Endometrial microvascular endothelial cells (primary cell): Measurements from ENCODE around the gene RNF224. TPM values are rescaled to one million over a fixed set of nuclear protein-coding genes. Genes with fewer than 3 reads are reported as not detected.

Source experiments
- in situ Hi-C: cut with HindIII; loops from 2 replicates; pipeline ENCODE4 v1.10.0; 2017; ENCODE audit warnings: low sequenced_read_pairs, low pct_unique_long_range_greater_than_20kb; ENCODE audit errors: inconsistent ontology term
- total RNA-seq: library from RNA; depleted of rRNA; stranded (reverse); fragments of >200 nt; gene quantifications from one replicate; pipeline ENCODE4 v1.2.3, GENCODE V29; 2015; ENCODE audit errors: inconsistent ontology term

The RNF224 gene
- total RNA-seq, 1 donor from 2014 or later: not detected

- in situ Hi-C loops: no loop called here
These were observed 36.1 kb upstream of the RNF224 start for GRCh38 chr9:137191245-137191644.

GRCh38 chr9:137191691-137192447, 35.4 kb upstream of the RNF224 start:
- in situ Hi-C loops: no loop called here

- in situ Hi-C loops: no loop called here
These were observed 34.9 kb upstream of the RNF224 start for GRCh38 chr9:137192448-137192780.

- in situ Hi-C loops: no loop called here
These were observed 34.4 kb upstream of the RNF224 start for GRCh38 chr9:137192859-137193258.

- in situ Hi-C loops: no loop called here
These were observed 33.5 kb upstream of the RNF224 start for GRCh38 chr9:137193771-137194170.

- in situ Hi-C loops: no loop called here
These were observed 32.9 kb upstream of the RNF224 start for GRCh38 chr9:137194388-137194787.

- in situ Hi-C loops: no loop called here
These were observed 32.4 kb upstream of the RNF224 start for GRCh38 chr9:137194909-137195308.

GRCh38 chr9:137195525-137196220, 31.6 kb upstream of the RNF224 start:
- in situ Hi-C loops: no loop called here

- in situ Hi-C loops: no loop called here
These were observed 29.0 kb upstream of the RNF224 start for GRCh38 chr9:137198051-137198901.

GRCh38 chr9:137198902-137199283, 28.4 kb upstream of the RNF224 start:
- in situ Hi-C loops: no loop called here

GRCh38 chr9:137199411-137200121, 27.7 kb upstream of the RNF224 start:
- in situ Hi-C loops: no loop called here

- in situ Hi-C loops: no loop called here
These were observed 26.7 kb upstream of the RNF224 start, which contains the start of gene TPRN for GRCh38 chr9:137200311-137201204. TSS of gene TPRN (minus strand) at chr9:137200741. CDS start at chr9:137200711, 30 bp downstream.

- in situ Hi-C loops: no loop called here
These were observed 26.0 kb upstream of the RNF224 start for GRCh38 chr9:137201205-137201868.

- in situ Hi-C loops: no loop called here
These were observed 24.3 kb upstream of the RNF224 start for GRCh38 chr9:137202966-137203365.

GRCh38 chr9:137204731-137205125, 22.6 kb upstream of the RNF224 start:
- in situ Hi-C loops: no loop called here

- in situ Hi-C loops: no loop called here
These were observed 21.9 kb upstream of the RNF224 start, which contains the start of the genes NDOR1 and TMEM203 for GRCh38 chr9:137205126-137206069. TSS of gene NDOR1 (plus strand) at chr9:137205700. CDS start at chr9:137205778, 78 bp downstream. TSS of gene TMEM203 (minus strand) at chr9:137205648. CDS start at chr9:137205414, 234 bp downstream.
